C4-2B (cell line): ENCODE results near the gene LSMEM2.

Experiments used
- H3K27ac ChIP-seq: fragments of 450-650 bp; 2 replicates; pipeline ENCODE4 v1.5.1; 2017
- ZFX ChIP-seq: fragments of 450-650 bp; IDR thresholded peaks from 2 replicates; pipeline ENCODE4 v1.6.1; 2017
- TF ChIP-seq, protein P1 (sequence below): fragments of 450-650 bp; conservative IDR thresholded peaks from 2 replicates; pipeline ENCODE4 v1.5.1; 2017; ENCODE audit warnings: mild to moderate bottlenecking

LSMEM2 gene

DNA sequence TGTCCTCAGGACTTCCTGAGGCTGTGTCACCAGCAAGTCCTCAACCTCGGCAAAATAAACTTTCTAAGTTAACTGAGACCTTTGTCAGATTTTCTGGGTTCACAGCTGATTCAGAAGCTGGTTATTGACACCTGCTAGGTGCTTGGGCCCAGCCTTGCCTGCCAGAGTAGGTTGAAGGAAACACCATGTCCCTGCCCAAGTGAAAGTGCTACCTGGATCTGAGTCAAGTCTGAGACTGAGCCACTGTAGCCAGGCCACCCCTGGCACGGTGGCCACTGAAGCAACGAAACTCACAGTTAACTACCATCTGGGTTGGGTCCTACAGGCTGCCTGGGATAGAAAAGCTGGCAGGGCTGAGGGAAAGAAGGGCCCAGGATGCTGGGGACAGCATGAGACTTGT lies 35.5 kb downstream of the LSMEM2 start:
- TF ChIP-seq, protein P1, sequence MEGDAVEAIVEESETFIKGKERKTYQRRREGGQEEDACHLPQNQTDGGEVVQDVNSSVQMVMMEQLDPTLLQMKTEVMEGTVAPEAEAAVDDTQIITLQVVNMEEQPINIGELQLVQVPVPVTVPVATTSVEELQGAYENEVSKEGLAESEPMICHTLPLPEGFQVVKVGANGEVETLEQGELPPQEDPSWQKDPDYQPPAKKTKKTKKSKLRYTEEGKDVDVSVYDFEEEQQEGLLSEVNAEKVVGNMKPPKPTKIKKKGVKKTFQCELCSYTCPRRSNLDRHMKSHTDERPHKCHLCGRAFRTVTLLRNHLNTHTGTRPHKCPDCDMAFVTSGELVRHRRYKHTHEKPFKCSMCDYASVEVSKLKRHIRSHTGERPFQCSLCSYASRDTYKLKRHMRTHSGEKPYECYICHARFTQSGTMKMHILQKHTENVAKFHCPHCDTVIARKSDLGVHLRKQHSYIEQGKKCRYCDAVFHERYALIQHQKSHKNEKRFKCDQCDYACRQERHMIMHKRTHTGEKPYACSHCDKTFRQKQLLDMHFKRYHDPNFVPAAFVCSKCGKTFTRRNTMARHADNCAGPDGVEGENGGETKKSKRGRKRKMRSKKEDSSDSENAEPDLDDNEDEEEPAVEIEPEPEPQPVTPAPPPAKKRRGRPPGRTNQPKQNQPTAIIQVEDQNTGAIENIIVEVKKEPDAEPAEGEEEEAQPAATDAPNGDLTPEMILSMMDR: no peak
- no peak for TF ChIP-seq ZFX
- peak overlapping the region; percentile 1; the same call in 1 of the 2 replicates for H3K27ac ChIP-seq

DNA sequence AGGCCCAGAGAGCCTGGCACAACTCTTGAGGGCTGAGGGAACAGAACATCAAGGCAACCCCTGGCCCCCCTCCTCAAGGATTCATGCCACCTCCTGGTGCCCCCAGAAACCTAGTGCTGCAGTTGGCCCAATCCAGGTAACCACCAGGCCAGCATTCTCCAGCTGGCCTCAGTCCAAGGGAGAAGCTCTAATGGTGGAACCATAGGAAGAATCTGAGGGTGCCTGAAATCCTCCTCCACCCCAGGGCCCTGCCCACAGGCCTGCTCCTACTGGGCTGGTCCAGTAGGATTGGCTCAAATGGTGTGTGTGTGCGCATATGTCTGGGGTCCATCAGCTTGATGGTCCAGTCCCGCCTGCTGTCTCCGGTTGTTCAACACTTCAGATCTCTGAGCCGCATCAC lies 35.9 kb downstream of the LSMEM2 start:
- no peak for TF ChIP-seq ZFX
- TF ChIP-seq, protein P1: no peak

DNA sequence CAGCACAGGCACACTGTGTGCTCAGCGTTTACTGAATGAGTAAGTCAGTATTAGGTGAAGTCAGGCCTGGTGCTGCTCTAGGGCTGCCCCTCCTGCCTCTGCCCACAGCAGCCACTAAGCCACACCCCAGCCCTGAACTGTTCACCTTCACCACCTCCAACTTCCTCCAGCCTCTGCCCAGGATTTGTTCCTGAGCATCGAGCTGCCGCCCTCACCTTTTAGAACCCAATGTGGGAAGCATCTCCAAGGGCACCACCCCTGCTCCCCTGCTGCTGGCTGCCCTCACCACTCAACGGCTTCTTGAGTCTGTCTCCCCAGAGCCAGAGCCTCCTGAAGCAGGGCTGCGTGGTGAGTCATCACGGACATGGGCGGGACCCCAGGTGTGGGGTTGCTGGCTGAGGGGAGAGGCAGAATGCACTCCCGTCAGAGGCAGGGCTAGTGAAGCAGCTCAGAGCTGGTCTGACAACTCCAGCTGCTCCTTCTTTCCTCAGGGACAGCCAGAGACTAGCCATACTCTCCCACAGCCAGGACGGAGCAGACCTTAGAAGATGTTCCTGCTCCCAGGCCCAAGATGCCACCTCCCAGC lies 37.9 kb downstream of the LSMEM2 start:
- TF ChIP-seq, protein P1: no peak
- no peak for TF ChIP-seq ZFX
- no peak overlapping the region for H3K27ac ChIP-seq

More for the DNA sequence above, 35.9 kb downstream of the LSMEM2 start:
- H3K27ac ChIP-seq: no peak overlapping the region

DNA sequence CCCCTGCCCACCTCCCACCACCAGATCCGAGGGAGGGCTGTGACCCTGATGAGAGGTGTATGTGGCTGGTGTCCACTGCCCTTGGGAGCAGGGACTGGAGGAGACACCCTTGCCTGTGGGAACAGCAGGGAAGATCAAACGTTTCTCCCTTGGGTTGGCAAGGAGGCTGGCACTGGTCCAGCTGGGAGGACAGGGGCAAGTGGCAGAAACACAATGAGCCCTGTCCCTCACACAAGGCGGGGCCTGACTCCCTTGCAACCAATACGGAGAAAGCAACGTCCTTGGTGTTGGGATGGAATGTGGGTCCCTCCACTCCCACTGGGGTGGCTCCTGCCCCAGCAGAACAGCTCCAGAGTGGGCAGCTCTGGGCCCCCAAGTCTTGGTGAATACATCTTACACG lies 38.4 kb downstream of the LSMEM2 start:
- no peak overlapping the region for H3K27ac ChIP-seq
- TF ChIP-seq ZFX: no peak
- TF ChIP-seq, protein P1: no peak

DNA sequence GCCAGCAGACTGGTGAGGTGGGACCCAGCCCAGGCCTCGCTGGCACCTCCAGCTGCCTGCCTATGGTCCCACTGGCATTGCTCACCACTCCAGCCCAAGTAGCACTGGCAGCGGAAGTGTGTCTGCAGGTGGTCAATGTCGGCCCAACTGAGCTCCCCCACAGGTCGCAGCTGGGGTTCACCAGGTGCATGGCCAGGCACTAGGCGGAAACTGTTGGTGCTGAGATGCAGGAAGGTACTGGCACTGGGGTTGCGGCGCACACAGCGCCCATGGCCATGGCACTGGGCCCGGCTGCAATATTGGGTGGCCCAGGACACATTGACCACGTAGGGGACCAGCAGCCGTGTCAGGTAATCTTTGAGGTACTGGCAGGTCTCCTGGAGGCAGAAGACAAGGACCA lies 39.3 kb downstream of the LSMEM2 start:
- no peak for TF ChIP-seq ZFX
- TF ChIP-seq, protein P1: no peak
- H3K27ac ChIP-seq: no peak overlapping the region

DNA sequence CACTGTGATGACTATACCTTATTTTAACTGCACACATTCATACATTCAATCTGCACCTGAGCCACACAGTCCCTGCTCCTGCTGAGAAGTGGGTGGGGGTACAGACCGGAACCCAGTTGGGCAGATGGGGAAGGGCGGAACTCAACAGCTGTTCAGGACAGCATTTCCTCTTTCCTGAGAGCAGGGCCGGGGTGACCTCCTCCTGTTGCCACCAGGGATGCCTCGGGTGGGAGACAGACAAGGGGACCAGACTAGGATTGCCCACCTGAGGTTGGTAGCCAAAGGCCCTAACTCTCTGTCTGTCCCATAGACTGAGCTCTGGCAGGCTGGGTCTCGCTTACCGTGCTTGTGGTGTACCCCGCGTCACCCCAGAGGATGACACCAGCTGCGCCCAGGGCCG lies 39.7 kb downstream of the LSMEM2 start:
- no peak overlapping the region for H3K27ac ChIP-seq
- TF ChIP-seq, protein P1: no peak
- TF ChIP-seq ZFX: no peak

DNA sequence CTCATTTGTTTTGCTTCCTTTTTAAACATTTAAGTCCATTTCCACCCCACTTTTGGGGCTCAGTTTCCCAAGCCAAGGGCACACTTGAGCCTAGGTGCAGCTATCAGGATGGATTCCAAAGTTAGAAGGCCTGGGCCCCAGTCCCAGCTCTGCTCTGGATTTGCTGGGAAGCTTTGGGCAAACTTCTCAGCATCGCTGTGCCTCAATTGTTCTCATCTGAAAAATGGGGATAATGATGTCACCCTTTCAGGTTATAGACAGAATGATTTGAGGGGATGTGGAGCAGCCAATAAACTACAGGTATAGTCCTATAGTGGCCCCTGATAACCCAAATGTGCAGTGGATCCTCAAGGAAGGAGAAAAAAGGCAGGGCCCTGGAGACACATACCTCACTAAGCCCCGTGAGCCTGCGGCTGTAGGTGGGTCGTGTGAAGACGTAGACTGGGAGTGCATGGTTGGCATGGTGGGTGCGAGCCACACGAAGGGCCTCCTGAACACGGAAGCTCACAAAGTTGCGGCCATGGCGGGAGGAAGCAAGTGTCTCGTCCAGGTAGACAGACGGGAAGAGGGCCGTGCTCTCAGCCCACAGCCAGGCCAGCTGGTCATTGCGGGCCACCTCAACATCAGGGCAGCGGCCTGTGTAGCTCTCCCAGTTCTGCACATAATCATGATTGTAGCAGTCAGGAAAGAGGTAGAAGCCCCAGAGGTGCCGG lies 40.5 kb downstream of the LSMEM2 start:
- TF ChIP-seq ZFX: no peak
- TF ChIP-seq, protein P1: no peak
- H3K27ac ChIP-seq: no peak overlapping the region; the same call in 1 of the 2 replicates
